GM23338 (cell line): ENCODE data around the gene PAPOLG.

ENCODE experiments used
- CREB1 ChIP-seq: fragments of 250-450 bp; sonication (Bioruptor Pico); IDR thresholded peaks from 2 replicates; pipeline ENCODE4 v1.5.0; 2020; ENCODE audit warnings: low read depth, mild to moderate bottlenecking, moderate library complexity
- CTCF ChIP-seq, 2 experiments: fragments of 200-600 bp in 1 of 2; sonication (generic) in 1 of 2; conservative IDR thresholded peaks; 2 replicates each; pipeline versions ENCODE4 v1.5.1 to v1.6.1; 2016 to 2017; ENCODE audit warnings: antibody characterized with exemption in 2 of 2, low read depth in 2 of 2, mild to moderate bottlenecking in 2 of 2, moderate library complexity in 1 of 2
- ETS1 ChIP-seq: IDR thresholded peaks from 2 replicates; pipeline ENCODE4 v1.6.1; 2016; ENCODE audit warnings: antibody characterized with exemption
- EZH2 ChIP-seq: fragments of 200-600 bp; sonication (generic); IDR thresholded peaks from one replicate; pipeline ENCODE4 v1.8.0; 2017; ENCODE audit warnings: antibody characterized with exemption, mild to moderate bottlenecking, low read depth; ENCODE audit not compliant: unreplicated experiment
- EZH2phosphoT487 ChIP-seq: fragments of 200-600 bp; sonication (generic); IDR thresholded peaks from one replicate; pipeline ENCODE4 v1.8.1; 2018; ENCODE audit warnings: antibody characterized with exemption; ENCODE audit not compliant: unreplicated experiment
- JUNB ChIP-seq: IDR thresholded peaks from one replicate; pipeline ENCODE4 v1.6.1; 2016; ENCODE audit warnings: antibody characterized with exemption; ENCODE audit not compliant: unreplicated experiment
- NANOG ChIP-seq: IDR thresholded peaks from 2 replicates; pipeline ENCODE4 v1.6.1; 2016; ENCODE audit warnings: antibody characterized with exemption, borderline replicate concordance
- POLR2AphosphoS5 ChIP-seq: IDR thresholded peaks from 2 replicates; pipeline ENCODE4 v1.6.1; 2016; ENCODE audit warnings: antibody characterized with exemption, low read depth
- REST ChIP-seq: IDR thresholded peaks from one replicate; pipeline ENCODE4 v1.6.1; 2018; ENCODE audit warnings: antibody characterized with exemption; ENCODE audit not compliant: unreplicated experiment
- ZNF331 ChIP-seq: fragments of 250-450 bp; sonication (Bioruptor Pico); IDR thresholded peaks from 2 replicates; pipeline ENCODE4 v1.5.0; 2020; ENCODE audit warnings: low read depth, mild to moderate bottlenecking, moderate library complexity

GRCh38 chr2:60808330-60808801 is 52.3 kb downstream of the PAPOLG start:
- TF ChIP-seq CTCF (conservative IDR thresholded peaks at IDR 0.05; ENCODE audit: low read depth in 2 of 2) (no peak), JUNB (no peak), POLR2AphosphoS5 (no peak), CREB1 (CRISPR knock-in tag) (no peak), EZH2phosphoT487 (no peak), EZH2 (no peak), REST (no peak), ZNF331 (CRISPR knock-in tag) (no peak), NANOG (no peak), ETS1 (no peak)
